ENCODE results near the gene FGD3. TPM values are rescaled to one million over a fixed set of nuclear protein-coding genes. Genes with fewer than 3 reads are reported as not detected.
"Not testable (repeated sequence)": the region's sequence is repeated elsewhere in the genome, so short reads cannot be mapped to it uniquely, and the experiment has no call there.

FGD3 gene, protein sequence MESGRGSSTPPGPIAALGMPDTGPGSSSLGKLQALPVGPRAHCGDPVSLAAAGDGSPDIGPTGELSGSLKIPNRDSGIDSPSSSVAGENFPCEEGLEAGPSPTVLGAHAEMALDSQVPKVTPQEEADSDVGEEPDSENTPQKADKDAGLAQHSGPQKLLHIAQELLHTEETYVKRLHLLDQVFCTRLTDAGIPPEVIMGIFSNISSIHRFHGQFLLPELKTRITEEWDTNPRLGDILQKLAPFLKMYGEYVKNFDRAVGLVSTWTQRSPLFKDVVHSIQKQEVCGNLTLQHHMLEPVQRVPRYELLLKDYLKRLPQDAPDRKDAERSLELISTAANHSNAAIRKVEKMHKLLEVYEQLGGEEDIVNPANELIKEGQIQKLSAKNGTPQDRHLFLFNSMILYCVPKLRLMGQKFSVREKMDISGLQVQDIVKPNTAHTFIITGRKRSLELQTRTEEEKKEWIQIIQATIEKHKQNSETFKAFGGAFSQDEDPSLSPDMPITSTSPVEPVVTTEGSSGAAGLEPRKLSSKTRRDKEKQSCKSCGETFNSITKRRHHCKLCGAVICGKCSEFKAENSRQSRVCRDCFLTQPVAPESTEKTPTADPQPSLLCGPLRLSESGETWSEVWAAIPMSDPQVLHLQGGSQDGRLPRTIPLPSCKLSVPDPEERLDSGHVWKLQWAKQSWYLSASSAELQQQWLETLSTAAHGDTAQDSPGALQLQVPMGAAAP
- 39.5 and 39.7 TPM in 2 replicates for total RNA-seq

DNA sequence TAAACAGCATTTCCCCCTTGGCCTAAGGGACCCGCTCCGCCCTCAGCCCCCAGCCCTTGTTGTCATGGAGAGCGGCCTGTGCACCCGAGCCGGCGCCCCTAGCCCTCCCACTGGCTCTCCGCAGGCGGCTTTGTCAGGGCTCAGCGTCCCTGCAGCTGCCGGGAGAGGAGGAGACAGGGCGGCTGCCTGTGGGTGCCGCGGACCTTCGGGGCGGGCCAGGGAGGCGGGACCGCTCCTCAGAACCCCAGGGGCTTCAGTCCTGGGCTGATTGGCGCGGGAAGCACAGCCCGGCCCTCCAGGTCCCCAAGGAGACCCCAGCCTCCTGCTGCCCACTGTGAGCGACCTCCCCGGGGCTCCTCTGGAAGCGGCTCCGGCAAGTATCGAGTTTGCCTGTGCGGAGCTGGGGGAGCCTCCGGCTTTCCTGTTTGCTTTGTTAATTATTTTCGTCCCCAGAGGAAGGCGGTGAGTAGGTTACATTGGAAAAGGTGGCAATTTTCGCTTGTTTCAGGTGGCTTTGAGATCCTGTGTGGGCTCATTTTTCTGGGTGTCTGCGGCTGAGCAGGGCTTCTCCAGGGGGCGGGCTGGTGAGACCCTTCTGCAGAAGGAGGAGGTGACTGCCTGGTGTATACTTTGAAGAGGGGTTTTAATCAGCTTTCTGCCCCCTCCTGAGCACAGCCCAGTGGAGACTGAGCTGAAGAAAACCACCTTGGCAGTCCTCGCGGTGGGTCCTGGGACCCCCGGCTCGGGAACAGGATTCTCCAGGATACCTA lies at the start of gene FGD3:
FGD3 (plus strand) TSS at position 256 of the 770 bp plus-strand sequence. CDS start 28,734 bp downstream, outside the sequence.
- Mint-ChIP-seq H3K4me1 (peaks cover 16% of the 10 kb centered on the region), H3K36me3 (ENCODE audit: low read depth) (peaks cover 2% of the 10 kb centered on the region), H3K4me3 (peak within 1 kb of the TSS; percentile 88), H3K27ac (peak within 1 kb of the TSS; percentile 49), H3K27me3 (peaks cover 14% of the 10 kb centered on the region), H3K9me3 (no peaks in the 10 kb centered on the region)
- intact Hi-C loops (cut with micrococcal nuclease): no loop called here
- peak; percentile 85 for DNase-seq

DNA sequence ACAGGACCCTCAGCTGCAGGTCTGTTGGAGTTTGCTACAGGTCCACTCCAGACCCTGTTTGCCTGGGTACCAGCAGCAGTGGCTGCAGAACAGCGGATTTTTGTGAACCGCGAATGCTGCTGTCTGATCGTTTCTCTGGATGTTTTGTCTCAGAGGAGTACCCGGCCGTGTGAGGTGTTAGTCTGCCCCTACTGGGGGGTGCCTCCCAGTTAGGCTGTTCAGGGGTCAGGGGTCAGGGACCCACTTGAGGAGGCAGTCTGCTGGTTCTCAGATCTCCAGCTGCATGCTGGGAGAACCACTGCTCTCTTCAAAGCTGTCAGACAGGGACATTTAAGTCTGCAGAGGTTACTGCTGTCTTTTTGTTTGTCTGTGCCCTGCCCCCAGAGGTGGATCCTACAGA lies 42.2 kb upstream of the FGD3 start:
- H3K27ac Mint-ChIP-seq; intact Hi-C loops (cut with micrococcal nuclease); H3K4me1 Mint-ChIP-seq; H3K9me3 Mint-ChIP-seq; DNase-seq; H3K4me3 Mint-ChIP-seq; H3K36me3 Mint-ChIP-seq (ENCODE audit: low read depth): not testable (repeated sequence)
- peaks cover 10% of the 10 kb centered on the region for H3K27me3 Mint-ChIP-seq

DNA sequence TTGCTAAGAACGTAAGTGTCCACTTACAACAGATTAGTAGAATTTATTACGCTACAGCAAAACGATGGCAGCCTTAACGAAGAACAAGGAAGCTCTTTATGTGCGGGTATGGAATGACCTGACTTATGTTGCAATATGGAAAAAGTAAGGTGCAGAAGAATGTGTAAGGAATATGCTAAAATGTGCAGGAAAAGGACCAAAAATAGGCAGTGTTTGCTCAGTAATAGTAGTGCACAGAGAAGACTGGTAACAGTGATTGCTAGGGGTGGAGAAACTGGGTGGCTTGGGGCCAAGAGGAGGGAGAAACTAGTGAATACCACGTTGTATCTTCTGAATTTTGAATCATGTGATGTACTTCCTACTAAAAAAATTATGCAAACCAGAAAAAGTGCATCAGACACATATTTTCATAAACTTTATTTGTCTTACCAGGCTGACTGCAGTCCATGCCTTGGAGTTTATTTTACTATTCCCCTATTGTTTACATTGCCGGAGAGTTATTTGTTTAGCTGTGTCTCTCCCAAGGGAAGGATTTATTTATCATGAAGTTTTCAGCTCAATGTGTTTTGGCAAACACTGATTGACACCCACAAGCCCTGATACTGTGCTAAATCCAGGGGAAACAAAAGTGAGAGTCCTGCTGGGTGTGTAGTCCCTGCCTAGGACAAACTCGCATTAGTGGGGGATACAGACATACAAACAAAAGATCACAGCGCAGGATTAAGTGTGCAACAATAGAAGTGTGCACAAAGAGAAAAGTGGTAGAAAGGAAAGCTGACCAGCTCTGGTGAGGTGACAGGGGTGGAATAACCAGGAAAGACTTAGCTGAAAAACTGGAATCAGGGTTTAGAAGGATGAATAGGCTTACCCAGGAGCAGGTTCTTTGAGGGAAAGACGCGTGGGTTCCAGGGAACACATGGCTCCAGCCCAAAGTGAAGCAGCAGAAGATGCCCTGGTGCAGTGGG lies 35.5 kb upstream of the FGD3 start:
- no peak overlapping the region for H3K27ac Mint-ChIP-seq
- H3K4me1 Mint-ChIP-seq: peaks cover 1% of the 10 kb centered on the region
- no peaks in the 10 kb centered on the region for H3K36me3 Mint-ChIP-seq (ENCODE audit: low read depth)
- peaks cover 25% of the 10 kb centered on the region for H3K27me3 Mint-ChIP-seq
- intact Hi-C loops (cut with micrococcal nuclease): no loop called here
- no peak for DNase-seq
- no peak overlapping the region for H3K4me3 Mint-ChIP-seq
- H3K9me3 Mint-ChIP-seq: no peaks in the 10 kb centered on the region

DNA sequence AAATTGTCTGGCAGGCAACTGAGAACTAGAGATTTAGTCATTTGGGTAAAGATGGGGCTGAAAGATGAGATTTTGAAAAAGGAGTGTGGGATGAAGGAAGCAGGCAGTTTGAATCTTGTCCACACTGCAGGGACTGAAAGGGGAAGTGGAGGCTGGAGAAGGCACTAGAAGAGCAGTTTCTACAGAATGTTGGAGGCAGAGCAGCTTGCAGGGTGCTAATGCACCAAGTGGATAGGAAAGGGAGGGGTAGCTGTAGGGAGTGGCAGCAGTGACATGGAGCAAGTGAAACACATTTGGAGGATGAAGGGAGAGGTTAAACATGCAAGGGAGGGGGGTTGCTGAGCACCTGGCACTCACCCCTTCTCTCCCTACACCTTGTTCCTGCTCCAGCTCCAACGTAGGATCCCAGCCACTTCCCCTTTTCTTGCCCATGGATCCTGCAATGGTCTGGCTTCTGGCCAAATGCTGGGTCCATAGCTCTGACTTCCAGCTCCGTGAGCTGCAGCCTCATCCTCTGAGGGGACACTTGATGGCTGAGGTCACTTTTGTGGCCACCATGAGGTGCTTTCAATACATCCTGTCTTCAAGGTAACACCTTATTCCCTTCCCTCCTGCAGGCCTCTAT lies 30.0 kb upstream of the FGD3 start:
- Mint-ChIP-seq H3K27me3 (peaks cover 8% of the 10 kb centered on the region), H3K4me3 (no peak overlapping the region), H3K9me3 (no peaks in the 10 kb centered on the region), H3K27ac (no peak overlapping the region), H3K4me1 (peaks cover 1% of the 10 kb centered on the region), H3K36me3 (ENCODE audit: low read depth) (no peaks in the 10 kb centered on the region)
- DNase-seq: no peak
- intact Hi-C loops (cut with micrococcal nuclease): no loop called here

DNA sequence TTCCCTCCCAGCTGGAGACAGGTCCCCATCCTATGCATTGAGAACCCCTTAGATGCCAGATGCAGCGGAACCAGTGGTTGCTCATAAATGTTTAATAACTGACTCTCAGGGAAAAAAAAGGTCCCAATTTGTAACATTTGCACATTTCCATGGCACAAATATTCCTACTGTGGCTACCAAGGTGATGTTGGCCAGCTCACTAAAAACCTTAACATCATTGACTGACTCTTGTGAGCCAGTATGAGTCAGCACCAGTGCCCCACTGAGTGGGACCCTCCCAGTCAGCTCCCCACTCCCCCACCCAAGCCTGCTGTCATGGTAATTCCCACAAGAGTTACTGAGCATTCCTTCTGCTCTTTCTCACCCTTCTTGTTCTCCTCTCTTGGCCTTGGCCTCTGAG lies 26.9 kb upstream of the FGD3 start:
- no peaks in the 10 kb centered on the region for H3K36me3 Mint-ChIP-seq (ENCODE audit: low read depth)
- no peak overlapping the region for H3K4me3 Mint-ChIP-seq
- no peak overlapping the region for H3K27ac Mint-ChIP-seq
- no peaks in the 10 kb centered on the region for H3K9me3 Mint-ChIP-seq
- intact Hi-C loops (cut with micrococcal nuclease): no loop called here
- DNase-seq: no peak
- H3K4me1 Mint-ChIP-seq: no peaks in the 10 kb centered on the region
- peaks cover 4% of the 10 kb centered on the region for H3K27me3 Mint-ChIP-seq

DNA sequence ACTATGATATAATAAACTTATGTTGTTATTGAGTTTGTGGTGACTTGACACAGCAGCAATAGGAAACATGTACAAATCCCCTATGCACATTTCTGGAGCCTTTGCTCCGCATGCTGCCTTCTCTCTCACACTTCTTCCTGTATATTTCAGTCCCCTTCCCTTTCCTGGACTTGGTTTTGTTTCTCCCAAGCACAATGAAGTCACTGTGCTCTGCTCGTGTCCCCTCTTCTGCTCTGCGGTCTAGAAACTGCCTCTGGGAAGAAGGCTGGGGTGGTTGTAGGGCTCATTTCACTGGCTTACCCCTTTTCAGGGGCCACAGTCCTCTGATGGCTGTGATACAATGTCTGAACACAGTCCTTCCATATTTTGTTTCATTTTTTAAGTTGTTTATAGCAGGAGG lies 15.7 kb upstream of the FGD3 start:
- no peak for DNase-seq
- peaks cover 12% of the 10 kb centered on the region for H3K27me3 Mint-ChIP-seq
- no peaks in the 10 kb centered on the region for H3K36me3 Mint-ChIP-seq (ENCODE audit: low read depth)
- no peak overlapping the region for H3K27ac Mint-ChIP-seq
- intact Hi-C loops (cut with micrococcal nuclease): no loop called here
- H3K9me3 Mint-ChIP-seq: no peaks in the 10 kb centered on the region
- no peaks in the 10 kb centered on the region for H3K4me1 Mint-ChIP-seq
- H3K4me3 Mint-ChIP-seq: no peak overlapping the region

DNA sequence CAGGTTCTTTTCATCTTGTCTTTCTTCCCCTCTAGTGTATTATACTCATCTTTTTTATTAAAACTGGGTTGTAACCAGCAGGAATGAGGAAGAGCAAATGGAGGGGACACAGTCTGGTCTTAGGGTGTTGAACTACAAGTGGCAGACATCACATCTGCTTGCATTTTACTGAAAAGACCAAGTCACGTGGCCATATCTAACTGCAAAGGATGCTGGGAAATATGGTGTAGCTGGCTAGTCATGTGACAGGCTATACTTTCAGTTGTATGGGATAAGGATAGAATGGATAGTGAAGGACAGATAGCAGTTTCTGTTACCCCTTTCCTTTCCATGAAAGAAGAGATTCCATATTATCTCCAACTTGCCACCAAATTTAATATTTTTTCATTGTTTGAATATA lies 13.0 kb upstream of the FGD3 start:
- Mint-ChIP-seq H3K4me3 (no peak overlapping the region), H3K27me3 (peaks cover 21% of the 10 kb centered on the region), H3K9me3 (no peaks in the 10 kb centered on the region), H3K27ac (no peak overlapping the region), H3K36me3 (ENCODE audit: low read depth) (no peaks in the 10 kb centered on the region), H3K4me1 (no peaks in the 10 kb centered on the region)
- DNase-seq: no peak
- intact Hi-C loops (cut with micrococcal nuclease): no loop called here

DNA sequence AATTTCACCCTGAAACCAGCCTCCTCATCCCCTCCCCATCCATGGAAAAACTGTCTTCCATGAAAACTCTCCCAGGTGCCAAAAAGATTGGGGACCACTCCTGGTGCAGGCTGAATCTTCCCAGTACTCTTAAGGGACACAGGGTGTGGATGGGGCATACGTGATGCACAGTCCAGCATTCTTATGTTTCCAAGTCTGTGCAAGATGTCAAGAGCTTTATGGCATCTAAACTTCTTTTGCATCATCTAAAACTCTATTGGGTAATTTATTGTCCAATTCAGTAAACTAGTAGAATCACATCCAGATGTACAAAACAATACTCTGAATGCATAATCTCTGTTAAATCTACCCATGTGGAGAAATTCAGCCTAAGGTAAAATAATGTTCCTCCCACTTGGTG lies 9.3 kb upstream of the FGD3 start:
- H3K9me3 Mint-ChIP-seq: no peaks in the 10 kb centered on the region
- H3K27me3 Mint-ChIP-seq: peaks cover 22% of the 10 kb centered on the region
- no peak for DNase-seq
- no peak overlapping the region for H3K4me3 Mint-ChIP-seq
- H3K4me1 Mint-ChIP-seq: no peaks in the 10 kb centered on the region
- H3K27ac Mint-ChIP-seq: no peak overlapping the region
- no peaks in the 10 kb centered on the region for H3K36me3 Mint-ChIP-seq (ENCODE audit: low read depth)
- intact Hi-C loops (cut with micrococcal nuclease): no loop called here

DNA sequence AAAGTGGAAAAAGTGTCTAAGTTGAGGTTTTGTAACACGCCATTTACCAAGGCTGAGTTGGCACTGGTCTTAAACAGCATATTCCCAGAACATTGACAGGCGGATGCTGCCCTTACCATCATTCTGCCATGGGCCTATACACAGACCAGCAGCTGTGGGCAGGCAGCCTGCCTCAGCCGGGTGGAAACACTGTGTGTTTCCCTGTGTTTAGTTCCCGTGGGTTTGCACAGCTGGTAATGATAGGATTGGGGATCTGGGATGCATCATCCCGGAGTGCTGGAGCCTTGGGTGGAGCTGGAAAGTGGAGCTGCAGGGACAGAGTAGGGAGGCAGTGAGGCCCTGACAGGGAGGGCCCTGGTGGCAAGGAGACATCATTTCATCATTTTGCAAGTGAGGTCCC lies 5.5 kb upstream of the FGD3 start:
- H3K27ac Mint-ChIP-seq: no peak overlapping the region
- H3K4me1 Mint-ChIP-seq: peaks cover 5% of the 10 kb centered on the region
- H3K4me3 Mint-ChIP-seq: no peak overlapping the region
- H3K36me3 Mint-ChIP-seq (ENCODE audit: low read depth): peaks cover 2% of the 10 kb centered on the region
- H3K9me3 Mint-ChIP-seq: no peaks in the 10 kb centered on the region
- peaks cover 25% of the 10 kb centered on the region for H3K27me3 Mint-ChIP-seq
- DNase-seq: no peak
- intact Hi-C loops (cut with micrococcal nuclease): no loop called here

DNA sequence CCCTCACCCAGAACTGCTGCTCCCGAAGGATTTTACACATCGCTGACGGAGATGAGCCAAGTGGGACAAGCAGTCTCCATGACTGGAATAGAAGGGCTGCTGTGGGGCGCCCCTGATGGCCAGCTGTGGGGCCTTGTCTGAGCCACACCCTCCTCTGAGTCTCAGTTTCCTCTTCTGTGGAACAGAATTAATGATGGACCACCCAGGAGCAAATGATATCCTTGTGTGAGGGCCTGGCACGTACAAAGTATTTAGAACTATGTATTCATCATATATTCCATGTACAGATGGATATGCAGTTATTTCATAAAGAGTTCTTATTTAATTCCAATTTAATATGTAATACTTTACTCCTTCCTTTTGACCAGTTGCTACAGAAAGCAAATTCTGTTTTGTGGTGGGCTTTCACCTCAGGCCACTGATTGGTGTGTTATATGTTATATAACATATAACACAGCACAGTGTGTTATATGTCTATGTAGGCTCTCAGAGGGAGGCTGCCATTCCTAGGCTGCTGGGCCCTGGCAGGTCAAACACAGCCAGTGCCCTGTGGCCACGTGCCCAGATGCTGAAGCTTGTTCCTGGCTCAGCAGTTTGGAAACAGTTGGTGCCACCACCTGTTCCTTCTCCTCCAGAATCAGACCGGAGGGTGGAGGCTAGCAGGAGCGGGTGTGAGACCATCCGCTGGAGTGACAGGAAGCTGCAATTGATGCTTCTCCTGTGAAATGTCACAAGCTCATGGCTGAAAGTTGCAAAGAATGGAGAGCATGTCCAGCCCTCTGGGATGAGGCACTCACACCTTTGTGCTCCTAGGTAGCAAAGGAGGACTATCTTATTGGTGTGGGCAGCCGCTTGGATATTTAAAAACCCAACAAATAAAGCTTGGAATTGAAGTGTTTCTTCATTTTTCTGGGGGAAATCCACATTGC lies 4.4 kb upstream of the FGD3 start:
- Mint-ChIP-seq H3K4me1 (peaks cover 10% of the 10 kb centered on the region), H3K9me3 (no peaks in the 10 kb centered on the region), H3K4me3 (no peak overlapping the region), H3K27ac (no peak overlapping the region), H3K27me3 (peaks cover 26% of the 10 kb centered on the region), H3K36me3 (ENCODE audit: low read depth) (peaks cover 2% of the 10 kb centered on the region)
- intact Hi-C loops (cut with micrococcal nuclease): no loop called here
- no peak for DNase-seq

DNA sequence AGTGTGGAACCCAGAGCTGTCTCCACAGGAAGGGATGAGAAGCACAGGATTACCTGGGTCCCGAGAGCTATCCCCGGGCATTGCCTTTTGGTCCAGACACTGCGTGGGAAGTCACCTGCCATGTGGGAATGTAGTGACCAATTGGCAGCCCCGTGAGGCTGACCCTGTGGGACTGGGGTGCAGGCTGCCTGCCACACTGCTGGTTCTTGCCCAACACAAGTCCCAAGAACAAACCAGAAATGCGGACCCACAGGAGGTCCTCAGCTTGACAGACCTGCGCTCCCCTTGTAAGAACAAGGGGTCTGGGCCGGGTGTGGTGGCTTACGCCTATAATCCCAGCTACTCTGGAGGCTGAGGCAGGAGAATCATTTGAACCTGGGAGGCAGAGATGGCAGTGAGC lies 2.4 kb upstream of the FGD3 start:
- H3K27me3 Mint-ChIP-seq: peaks cover 17% of the 10 kb centered on the region
- H3K4me3 Mint-ChIP-seq: no peak overlapping the region
- no peak overlapping the region for H3K27ac Mint-ChIP-seq
- H3K9me3 Mint-ChIP-seq: no peaks in the 10 kb centered on the region
- no peak for DNase-seq
- H3K4me1 Mint-ChIP-seq: peaks cover 16% of the 10 kb centered on the region
- peaks cover 2% of the 10 kb centered on the region for H3K36me3 Mint-ChIP-seq (ENCODE audit: low read depth)
- intact Hi-C loops (cut with micrococcal nuclease): no loop called here

DNA sequence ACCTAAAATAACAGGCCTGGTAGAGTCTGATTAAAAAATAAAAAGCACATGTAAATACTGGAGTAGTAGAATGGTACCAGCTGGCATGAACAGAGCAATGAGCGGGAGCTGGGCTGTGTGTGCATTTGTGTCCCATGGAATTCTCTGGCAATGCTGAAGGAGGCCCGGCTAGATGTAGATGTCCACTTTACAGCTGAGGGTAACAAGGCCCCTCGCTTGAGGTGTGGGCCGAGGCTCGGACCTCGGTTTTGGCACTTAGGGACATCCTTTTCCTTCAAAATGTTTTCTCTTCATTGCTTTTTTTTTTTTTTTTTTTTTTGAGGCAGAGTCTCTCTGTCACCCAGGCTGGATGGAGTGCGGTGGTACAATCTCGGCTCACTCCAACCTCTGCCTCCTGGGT lies 1.5 kb upstream of the FGD3 start:
- intact Hi-C loops (cut with micrococcal nuclease): no loop called here
- H3K9me3 Mint-ChIP-seq: no peaks in the 10 kb centered on the region
- DNase-seq: no peak
- H3K27ac Mint-ChIP-seq: no peak overlapping the region
- H3K4me1 Mint-ChIP-seq: peaks cover 16% of the 10 kb centered on the region
- peak overlapping the region; percentile 17 for H3K4me3 Mint-ChIP-seq
- peaks cover 2% of the 10 kb centered on the region for H3K36me3 Mint-ChIP-seq (ENCODE audit: low read depth)
- peaks cover 15% of the 10 kb centered on the region for H3K27me3 Mint-ChIP-seq
